Astrocyte (in vitro differentiated cells and primary cell): ENCODE data around the gene SGO1. TPM values are rescaled to one million over a fixed set of nuclear protein-coding genes. Genes with fewer than 3 reads are reported as not detected.

ENCODE experiments used
- DNase-seq: peaks from one replicate; pipeline ENCODE4 v3.0.0-alpha.2; 2010; ENCODE audit warnings: low read depth
- FAIRE-seq: peaks from 2 replicates; lab custom pipeline; 2011; peaks lifted over from hg19 to GRCh38; lab: Jason Lieb, UNC
- H2AFZ ChIP-seq: 2 replicates; pipeline ENCODE4 v1.6.0; 2012; ENCODE audit warnings: low read depth, low read length, inconsistent platforms
- H3K27ac ChIP-seq: 2 replicates; pipeline ENCODE4 v1.5.1; 2011; ENCODE audit warnings: low read depth, low read length, inconsistent platforms
- H3K27me3 ChIP-seq: 2 replicates; pipeline ENCODE4 v1.6.0; 2011; ENCODE audit warnings: low read length, inconsistent platforms; ENCODE audit not compliant: insufficient read depth
- H3K36me3 ChIP-seq: 2 replicates; pipeline ENCODE4 v1.5.1; 2011; ENCODE audit warnings: low read length, inconsistent platforms; ENCODE audit not compliant: insufficient read depth
- H3K4me1 ChIP-seq: 2 replicates; pipeline ENCODE4 v1.5.1; 2011; ENCODE audit warnings: low read length, inconsistent platforms; ENCODE audit not compliant: insufficient read depth
- H3K4me2 ChIP-seq: 2 replicates; pipeline ENCODE4 v1.6.0; 2012; ENCODE audit warnings: low read length, inconsistent platforms
- H3K4me3 ChIP-seq: 2 replicates; pipeline ENCODE4 v1.5.1; 2011; ENCODE audit warnings: low read depth, mild to moderate bottlenecking, low read length, inconsistent platforms; ENCODE audit not compliant: insufficient read depth
- H3K79me2 ChIP-seq: 2 replicates; pipeline ENCODE4 v1.6.0; 2012; ENCODE audit warnings: mild to moderate bottlenecking, low read length, inconsistent platforms; ENCODE audit not compliant: insufficient read depth
- H3K9ac ChIP-seq: 2 replicates; pipeline ENCODE4 v1.6.0; 2012; ENCODE audit warnings: mild to moderate bottlenecking, low read length, inconsistent platforms
- H3K9me3 ChIP-seq: 2 replicates; pipeline ENCODE4 v1.5.1; 2012; ENCODE audit warnings: low read depth, mild to moderate bottlenecking, low read length, inconsistent platforms; ENCODE audit not compliant: insufficient read depth
- H4K20me1 ChIP-seq: 2 replicates; pipeline ENCODE4 v1.6.0; 2012; ENCODE audit warnings: low read length, inconsistent platforms; ENCODE audit not compliant: insufficient read depth
- H3K27ac Mint-ChIP-seq: one replicate; pipeline ENCODE4 v1.8.0; 2021; ENCODE audit warnings: mild to moderate bottlenecking, mixed read lengths; ENCODE audit not compliant: unreplicated experiment
- H3K27me3 Mint-ChIP-seq: one replicate; pipeline ENCODE4 v1.8.0; 2021; ENCODE audit warnings: low read depth, mixed read lengths; ENCODE audit not compliant: unreplicated experiment
- H3K36me3 Mint-ChIP-seq: one replicate; pipeline ENCODE4 v1.8.0; 2021; ENCODE audit warnings: low read depth, mixed read lengths; ENCODE audit not compliant: unreplicated experiment
- H3K4me1 Mint-ChIP-seq: one replicate; pipeline ENCODE4 v1.8.0; 2021; ENCODE audit warnings: low read depth, mixed read lengths; ENCODE audit not compliant: unreplicated experiment
- H3K4me3 Mint-ChIP-seq: one replicate; pipeline ENCODE4 v1.8.0; 2021; ENCODE audit warnings: mild to moderate bottlenecking, moderate library complexity, mixed read lengths; ENCODE audit not compliant: unreplicated experiment
- H3K9me3 Mint-ChIP-seq: one replicate; pipeline ENCODE4 v1.8.0; 2021; ENCODE audit warnings: mild to moderate bottlenecking, mixed read lengths; ENCODE audit not compliant: unreplicated experiment
- EZH2 ChIP-seq: IDR thresholded peaks from 2 replicates; pipeline ENCODE4 v1.6.1; 2012; ENCODE audit warnings: mild to moderate bottlenecking, low read length, inconsistent platforms; ENCODE audit not compliant: insufficient read depth
- total RNA-seq: library from RNA; stranded (reverse); gene quantifications from 2 replicates; pipeline ENCODE4 v1.2.1, GENCODE V29; 2021
- TF ChIP-seq, protein P1 (sequence below): IDR thresholded peaks from 2 replicates; pipeline ENCODE4 v1.5.1; 2011; ENCODE audit warnings: low read depth, mild to moderate bottlenecking, inconsistent platforms, low read length, moderate library complexity; ENCODE audit not compliant: insufficient read depth

The SGO1 gene
- total RNA-seq, 1 donor from 2014 or later: 3.0 TPM

DNA sequence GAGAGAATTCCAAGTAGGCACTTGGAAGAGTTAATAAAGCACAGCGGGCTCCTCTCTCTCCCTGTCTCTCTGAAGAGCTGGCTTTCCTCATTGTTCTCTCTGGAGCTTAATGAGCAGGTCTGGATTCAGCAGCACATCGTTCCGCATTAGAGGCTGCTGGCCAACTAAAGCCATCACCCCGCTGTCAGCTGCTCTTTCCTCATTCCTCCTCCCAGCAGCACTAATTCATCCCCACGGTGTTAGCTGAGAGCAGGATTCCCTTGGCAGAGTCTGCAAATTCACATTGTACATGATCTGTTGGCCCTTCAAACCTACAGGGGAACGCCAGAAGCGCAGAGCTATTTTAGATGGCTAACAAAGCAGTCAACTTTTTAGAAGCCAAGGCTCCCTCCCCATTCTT is 44.2 kb downstream of the SGO1 start:
- Mint-ChIP-seq H3K4me3 (no peak overlapping the region), H3K4me1 (peaks cover 6% of the 10 kb centered on the region), H3K27me3 (no peaks in the 10 kb centered on the region), H3K27ac (no peak overlapping the region), H3K36me3 (no peaks in the 10 kb centered on the region), H3K9me3 (no peaks in the 10 kb centered on the region)
- H3K9me3 ChIP-seq: no peaks in the 10 kb centered on the region
- no peak for TF ChIP-seq EZH2
- TF ChIP-seq, protein P1, sequence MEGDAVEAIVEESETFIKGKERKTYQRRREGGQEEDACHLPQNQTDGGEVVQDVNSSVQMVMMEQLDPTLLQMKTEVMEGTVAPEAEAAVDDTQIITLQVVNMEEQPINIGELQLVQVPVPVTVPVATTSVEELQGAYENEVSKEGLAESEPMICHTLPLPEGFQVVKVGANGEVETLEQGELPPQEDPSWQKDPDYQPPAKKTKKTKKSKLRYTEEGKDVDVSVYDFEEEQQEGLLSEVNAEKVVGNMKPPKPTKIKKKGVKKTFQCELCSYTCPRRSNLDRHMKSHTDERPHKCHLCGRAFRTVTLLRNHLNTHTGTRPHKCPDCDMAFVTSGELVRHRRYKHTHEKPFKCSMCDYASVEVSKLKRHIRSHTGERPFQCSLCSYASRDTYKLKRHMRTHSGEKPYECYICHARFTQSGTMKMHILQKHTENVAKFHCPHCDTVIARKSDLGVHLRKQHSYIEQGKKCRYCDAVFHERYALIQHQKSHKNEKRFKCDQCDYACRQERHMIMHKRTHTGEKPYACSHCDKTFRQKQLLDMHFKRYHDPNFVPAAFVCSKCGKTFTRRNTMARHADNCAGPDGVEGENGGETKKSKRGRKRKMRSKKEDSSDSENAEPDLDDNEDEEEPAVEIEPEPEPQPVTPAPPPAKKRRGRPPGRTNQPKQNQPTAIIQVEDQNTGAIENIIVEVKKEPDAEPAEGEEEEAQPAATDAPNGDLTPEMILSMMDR: no peak
- H3K4me1 ChIP-seq: no peaks in the 10 kb centered on the region
- no peak for FAIRE-seq
- no peak overlapping the region for H3K4me3 ChIP-seq
- no peak overlapping the region for H3K27ac ChIP-seq
- no peak overlapping the region for H3K4me2 ChIP-seq
- H3K27me3 ChIP-seq: no peaks in the 10 kb centered on the region
- H3K9ac ChIP-seq: no peak overlapping the region
- H3K79me2 ChIP-seq: no peaks in the 10 kb centered on the region
- peak; percentile 43 for DNase-seq
- H3K36me3 ChIP-seq: no peaks in the 10 kb centered on the region
- H2AFZ ChIP-seq: peak overlapping the region; percentile 58
- H4K20me1 ChIP-seq: no peaks in the 10 kb centered on the region

DNA sequence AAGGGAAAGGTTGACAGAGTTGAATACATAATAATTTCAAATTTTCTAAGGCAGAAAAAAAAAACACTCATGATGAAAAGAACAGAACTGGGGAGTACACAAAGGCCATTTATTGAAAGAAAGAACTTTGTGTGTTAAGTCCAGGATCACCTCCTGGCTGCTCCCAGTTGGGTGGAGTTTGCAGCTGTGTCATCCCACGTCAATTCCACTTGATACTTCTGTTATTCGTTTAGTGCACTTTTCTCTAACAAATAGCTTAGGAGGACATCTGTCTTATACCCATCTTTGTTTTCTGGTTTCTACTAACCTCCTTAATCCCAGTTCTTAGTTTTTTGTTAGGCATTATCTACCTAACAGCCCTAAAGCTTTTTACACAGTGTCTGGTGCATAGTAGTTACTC is 44.7 kb downstream of the SGO1 start:
- H3K4me1 ChIP-seq: no peaks in the 10 kb centered on the region
- H3K4me2 ChIP-seq: no peak overlapping the region
- H2AFZ ChIP-seq: no peak overlapping the region
- H3K79me2 ChIP-seq: no peaks in the 10 kb centered on the region
- no peak overlapping the region for H3K27ac ChIP-seq
- no peak overlapping the region for H3K4me3 ChIP-seq
- H3K27ac Mint-ChIP-seq: no peak overlapping the region
- no peaks in the 10 kb centered on the region for H3K36me3 ChIP-seq
- no peak for DNase-seq
- no peaks in the 10 kb centered on the region for H3K27me3 Mint-ChIP-seq
- no peak for TF ChIP-seq EZH2
- TF ChIP-seq, protein P1: no peak
- no peak overlapping the region for H3K9ac ChIP-seq
- no peaks in the 10 kb centered on the region for H3K9me3 Mint-ChIP-seq
- H3K4me3 Mint-ChIP-seq: no peak overlapping the region
- H3K4me1 Mint-ChIP-seq: peaks cover 6% of the 10 kb centered on the region
- H3K9me3 ChIP-seq: no peaks in the 10 kb centered on the region
- H3K27me3 ChIP-seq: no peaks in the 10 kb centered on the region
- FAIRE-seq: no peak
- H3K36me3 Mint-ChIP-seq: no peaks in the 10 kb centered on the region
- no peaks in the 10 kb centered on the region for H4K20me1 ChIP-seq

GRCh38 chr3:20140881-20141280 is 45.1 kb downstream of the SGO1 start:
- no peak overlapping the region for H3K4me3 ChIP-seq
- H4K20me1 ChIP-seq: no peaks in the 10 kb centered on the region
- no peaks in the 10 kb centered on the region for H3K9me3 Mint-ChIP-seq
- no peaks in the 10 kb centered on the region for H3K27me3 ChIP-seq
- H3K4me3 Mint-ChIP-seq: no peak overlapping the region
- no peak overlapping the region for H2AFZ ChIP-seq
- DNase-seq (no peak), FAIRE-seq (no peak)
- no peaks in the 10 kb centered on the region for H3K27me3 Mint-ChIP-seq
- H3K4me2 ChIP-seq: no peak overlapping the region
- H3K9me3 ChIP-seq: no peaks in the 10 kb centered on the region
- H3K36me3 ChIP-seq: no peaks in the 10 kb centered on the region
- no peaks in the 10 kb centered on the region for H3K4me1 ChIP-seq
- no peaks in the 10 kb centered on the region for H3K79me2 ChIP-seq
- no peaks in the 10 kb centered on the region for H3K36me3 Mint-ChIP-seq
- no peak overlapping the region for H3K9ac ChIP-seq
- TF ChIP-seq, protein P1: no peak
- no peak for TF ChIP-seq EZH2
- peaks cover 6% of the 10 kb centered on the region for H3K4me1 Mint-ChIP-seq
- H3K27ac ChIP-seq: no peak overlapping the region
- H3K27ac Mint-ChIP-seq: no peak overlapping the region
